ENCODE data around the gene WBP4. TPM values are rescaled to one million over a fixed set of nuclear protein-coding genes. Genes with fewer than 3 reads are reported as not detected.
A peak's percentile ranks its signal among the peaks of the same experiment; 100 is the strongest.

WBP4 gene
- total and polyA plus RNA-seq, 2 of the 13 experiments (the other 11 are each of a cell fraction or from before 2014, with no cell fraction given), result 6.7 to 11.7 TPM

GRCh38 chr13:41061075-41061913, at the start of gene WBP4 (continued):
- no peak for TF ChIP-seq ARNT (IDR thresholded peaks at IDR 0.05)
- peak; percentile 28; the same call in 1 of the 2 replicates for TF ChIP-seq ZBTB38 (CRISPR knock-in tag; IDR thresholded peaks at IDR 0.05)
- TF ChIP-seq ZHX2 (IDR thresholded peaks at IDR 0.05; ENCODE audit: low read depth), result peak; percentile 70; the same call in 1 of the 2 replicates
- TF ChIP-seq ZHX2 (CRISPR knock-in tag; IDR thresholded peaks at IDR 0.05; ENCODE audit: borderline replicate concordance), result no peak
- no peak for TF ChIP-seq STAT6 (CRISPR knock-in tag; IDR thresholded peaks at IDR 0.05; ENCODE audit: borderline replicate concordance)
- TF ChIP-seq TIGD3 (CRISPR knock-in tag; IDR thresholded peaks at IDR 0.05; ENCODE audit: borderline replicate concordance), result no peak
- TF ChIP-seq ISX (CRISPR knock-in tag; conservative IDR thresholded peaks at IDR 0.05), result peak; percentile 78; the same call in 1 of the 2 replicates
- TF ChIP-seq PHF5A (CRISPR knock-in tag; IDR thresholded peaks at IDR 0.05; ENCODE audit: low read depth, unreplicated experiment), result peak; percentile 88
- TF ChIP-seq ZBTB42 (CRISPR knock-in tag; IDR thresholded peaks at IDR 0.05), result no peak
- TF ChIP-seq ZSCAN29 (CRISPR knock-in tag; conservative IDR thresholded peaks at IDR 0.05), result peak; percentile 82; the same call in 1 of the 2 replicates
- TF ChIP-seq ZNF563 (CRISPR knock-in tag; IDR thresholded peaks at IDR 0.05), result no peak; the same call in 1 of the 2 replicates
- TF ChIP-seq AHR (CRISPR knock-in tag; IDR thresholded peaks at IDR 0.05), result peak; percentile 28; the same call in 1 of the 2 replicates
- TF ChIP-seq GTF3A (CRISPR knock-in tag; conservative IDR thresholded peaks at IDR 0.05), result 0 out of 2 replicates have a peak, but pooled peaks have one; percentile 41

All from HepG2 (cell line).